ENCODE data around the gene GAB3.

GRCh38 chrX:154658957-154659356 lies 91.9 kb downstream of the GAB3 start:
- TF ChIP-seq CTCF (IDR thresholded peaks at IDR 0.05; ENCODE audit: low read depth, low read length, missing input control) (no peak), TAF1 (conservative IDR thresholded peaks at IDR 0.05) (no peak), JUND (IDR thresholded peaks at IDR 0.05) (no peak), FOXA1 (IDR thresholded peaks at IDR 0.05) (no peak), ATF3 (IDR thresholded peaks at IDR 0.05) (no peak), RAD21 (IDR thresholded peaks at IDR 0.05) (no peak), RXRA (IDR thresholded peaks at IDR 0.05) (no peak), MAX (IDR thresholded peaks at IDR 0.05) (no peak), EGR1 (IDR thresholded peaks at IDR 0.05; ENCODE audit: low read depth in 2 of 2) (no peak), NR2F2 (IDR thresholded peaks at IDR 0.05) (no peak), REST (IDR thresholded peaks at IDR 0.05) (no peak)
